Activated T-cell treated with anti-CD3 and anti-CD28 coated beads, Interleukin-2, amount 50 U/mL, for 72 hours (primary cell): Measurements from ENCODE around the gene LRPAP1. TPM values are rescaled to one million over a fixed set of nuclear protein-coding genes. Genes with fewer than 3 reads are reported as not detected.
A peak's percentile ranks its signal among the peaks of the same experiment; 100 is the strongest.
"Not testable (repeated sequence)": the region's sequence is repeated elsewhere in the genome, so short reads cannot be mapped to it uniquely, and the experiment has no call there.

ENCODE experiments used
- ATAC-seq, 2 donors: fragments of 150-1000 bp; cut with Tn5 transposase; replicated peaks in 1 of 2; 2 replicates each; pipeline ENCODE4 v1.10.0; 2021; ENCODE audit warnings: moderate library complexity in 2 of 2, mild to moderate bottlenecking in 1 of 2
- DNase-seq, 2 donors: peaks; one replicate each; pipeline ENCODE4 v3.0.0; 2021 to 2022; ENCODE audit warnings: mixed read lengths in 1 of 2
- H3K27ac Mint-ChIP-seq: one replicate; pipeline ENCODE4 v1.8.0; 2022; ENCODE audit warnings: mild to moderate bottlenecking, moderate library complexity, mixed read lengths
- H3K27me3 Mint-ChIP-seq: one replicate; pipeline ENCODE4 v1.8.0; 2022; ENCODE audit warnings: low read depth, mixed read lengths
- H3K36me3 Mint-ChIP-seq, 2 donors: one replicate each; pipeline ENCODE4 v1.8.0; 2022; ENCODE audit warnings: mixed read lengths in 2 of 2, mild to moderate bottlenecking in 1 of 2; ENCODE audit not compliant: insufficient read depth in 2 of 2
- H3K4me1 Mint-ChIP-seq: one replicate; pipeline ENCODE4 v1.8.0; 2022; ENCODE audit warnings: low read depth, mixed read lengths
- H3K4me3 Mint-ChIP-seq, 2 donors: one replicate each; pipeline ENCODE4 v1.8.0; 2022; ENCODE audit warnings: mild to moderate bottlenecking in 2 of 2, mixed read lengths in 2 of 2, moderate library complexity in 2 of 2
- H3K9me3 Mint-ChIP-seq, 2 donors: one replicate each; pipeline ENCODE4 v1.8.0; 2022; ENCODE audit warnings: mixed read lengths in 2 of 2
- total RNA-seq, 2 donors: library from RNA; stranded (reverse); gene quantifications; one replicate each; pipeline ENCODE4 v1.2.3, GENCODE V29; 2022

The LRPAP1 gene
- total RNA-seq: 10 to 100 TPM; 49.7 to 52.7 TPM

- peaks cover 0 to 3% of the 10 kb centered on the region in 2 donors for H3K9me3 Mint-ChIP-seq
- peak; percentile 91 to 92 for ATAC-seq
Observed at GRCh38 chr4:3531879-3532750, at the start of gene LRPAP1. Gene LRPAP1 (minus strand): TSS chr4:3532422. CDS start chr4:3532412, 10 bp downstream.

GRCh38 chr4:3581334-3582090, 49.3 kb upstream of the LRPAP1 start:
- H3K27ac Mint-ChIP-seq, ATAC-seq, H3K4me1 Mint-ChIP-seq, H3K36me3 Mint-ChIP-seq, H3K4me3 Mint-ChIP-seq, DNase-seq, H3K9me3 Mint-ChIP-seq: not testable (repeated sequence)
- H3K27me3 Mint-ChIP-seq: peaks cover 12% of the 10 kb centered on the region

More at GRCh38 chr4:3531879-3532750, at the start of gene LRPAP1:
- Mint-ChIP-seq H3K36me3 (peaks cover 2 to 8% of the 10 kb centered on the region in 2 donors), H3K4me3 (peak within 1 kb of the TSS; percentile 91 to 100), H3K27ac (peak within 1 kb of the TSS; percentile 97), H3K4me1 (peaks cover 23% of the 10 kb centered on the region), H3K27me3 (peaks cover 15% of the 10 kb centered on the region)
- peak; percentile 87 to 88 for DNase-seq

- peaks cover 12% of the 10 kb centered on the region for H3K27me3 Mint-ChIP-seq
- H3K9me3 Mint-ChIP-seq, H3K36me3 Mint-ChIP-seq, H3K4me1 Mint-ChIP-seq, DNase-seq, ATAC-seq, H3K27ac Mint-ChIP-seq, H3K4me3 Mint-ChIP-seq: not testable (repeated sequence)
Observed at GRCh38 chr4:3580859-3581258, 48.6 kb upstream of the LRPAP1 start.

- not testable (repeated sequence) for ATAC-seq, H3K4me3 Mint-ChIP-seq, H3K4me1 Mint-ChIP-seq, H3K9me3 Mint-ChIP-seq, H3K27ac Mint-ChIP-seq, DNase-seq, H3K36me3 Mint-ChIP-seq
- H3K27me3 Mint-ChIP-seq: peaks cover 12% of the 10 kb centered on the region
Observed at GRCh38 chr4:3578527-3579144, 46.4 kb upstream of the LRPAP1 start.

- not testable (repeated sequence) for H3K9me3 Mint-ChIP-seq, H3K4me3 Mint-ChIP-seq, H3K4me1 Mint-ChIP-seq, H3K27ac Mint-ChIP-seq, DNase-seq, H3K36me3 Mint-ChIP-seq, ATAC-seq
- H3K27me3 Mint-ChIP-seq: peaks cover 12% of the 10 kb centered on the region
Observed at GRCh38 chr4:3578052-3578451, 45.8 kb upstream of the LRPAP1 start.

GRCh38 chr4:3577208-3577892, 45.1 kb upstream of the LRPAP1 start:
- not testable (repeated sequence) for H3K4me1 Mint-ChIP-seq, DNase-seq, H3K27ac Mint-ChIP-seq, ATAC-seq, H3K4me3 Mint-ChIP-seq, H3K36me3 Mint-ChIP-seq, H3K9me3 Mint-ChIP-seq
- peaks cover 12% of the 10 kb centered on the region for H3K27me3 Mint-ChIP-seq

GRCh38 chr4:3576533-3577207, 44.4 kb upstream of the LRPAP1 start:
- ATAC-seq, H3K4me3 Mint-ChIP-seq, H3K36me3 Mint-ChIP-seq, H3K9me3 Mint-ChIP-seq, DNase-seq, H3K27ac Mint-ChIP-seq, H3K4me1 Mint-ChIP-seq: not testable (repeated sequence)
- H3K27me3 Mint-ChIP-seq: peaks cover 12% of the 10 kb centered on the region

GRCh38 chr4:3575426-3576369, 43.5 kb upstream of the LRPAP1 start:
- peaks cover 12% of the 10 kb centered on the region for H3K27me3 Mint-ChIP-seq
- H3K9me3 Mint-ChIP-seq, H3K4me3 Mint-ChIP-seq, ATAC-seq, H3K27ac Mint-ChIP-seq, H3K36me3 Mint-ChIP-seq, H3K4me1 Mint-ChIP-seq, DNase-seq: not testable (repeated sequence)

- H3K4me1 Mint-ChIP-seq, H3K36me3 Mint-ChIP-seq, H3K4me3 Mint-ChIP-seq, H3K27ac Mint-ChIP-seq, ATAC-seq, H3K9me3 Mint-ChIP-seq, DNase-seq: not testable (repeated sequence)
- H3K27me3 Mint-ChIP-seq: peaks cover 12% of the 10 kb centered on the region
Observed at GRCh38 chr4:3574865-3575264, 42.6 kb upstream of the LRPAP1 start.

GRCh38 chr4:3574346-3574745, 42.1 kb upstream of the LRPAP1 start:
- not testable (repeated sequence) for H3K4me1 Mint-ChIP-seq, H3K36me3 Mint-ChIP-seq, DNase-seq, H3K27ac Mint-ChIP-seq, H3K9me3 Mint-ChIP-seq, ATAC-seq, H3K4me3 Mint-ChIP-seq
- peaks cover 12% of the 10 kb centered on the region for H3K27me3 Mint-ChIP-seq

- DNase-seq (no peak), ATAC-seq (no peak)
- H3K27ac Mint-ChIP-seq: no peak overlapping the region
- H3K4me3 Mint-ChIP-seq: no peak overlapping the region
- H3K36me3 Mint-ChIP-seq: no peaks in the 10 kb centered on the region
- no peaks in the 10 kb centered on the region for H3K9me3 Mint-ChIP-seq
- peaks cover 5% of the 10 kb centered on the region for H3K27me3 Mint-ChIP-seq
- no peaks in the 10 kb centered on the region for H3K4me1 Mint-ChIP-seq
Observed at GRCh38 chr4:3573131-3573530, 40.9 kb upstream of the LRPAP1 start.
